ENCODE measurements around the gene PSENEN. TPM values are rescaled to one million over a fixed set of nuclear protein-coding genes. Genes with fewer than 3 reads are reported as not detected.

Gene PSENEN
- total and polyA plus RNA-seq, 5 donors from 2014 or later = 21.1 to 99.6 (median 68.9) TPM

GRCh38 chr19:35738887-35739229, 6.6 kb upstream of the PSENEN start:
- H3K36me3 Mint-ChIP-seq = peaks cover 23% of the 10 kb centered on the region

DNA sequence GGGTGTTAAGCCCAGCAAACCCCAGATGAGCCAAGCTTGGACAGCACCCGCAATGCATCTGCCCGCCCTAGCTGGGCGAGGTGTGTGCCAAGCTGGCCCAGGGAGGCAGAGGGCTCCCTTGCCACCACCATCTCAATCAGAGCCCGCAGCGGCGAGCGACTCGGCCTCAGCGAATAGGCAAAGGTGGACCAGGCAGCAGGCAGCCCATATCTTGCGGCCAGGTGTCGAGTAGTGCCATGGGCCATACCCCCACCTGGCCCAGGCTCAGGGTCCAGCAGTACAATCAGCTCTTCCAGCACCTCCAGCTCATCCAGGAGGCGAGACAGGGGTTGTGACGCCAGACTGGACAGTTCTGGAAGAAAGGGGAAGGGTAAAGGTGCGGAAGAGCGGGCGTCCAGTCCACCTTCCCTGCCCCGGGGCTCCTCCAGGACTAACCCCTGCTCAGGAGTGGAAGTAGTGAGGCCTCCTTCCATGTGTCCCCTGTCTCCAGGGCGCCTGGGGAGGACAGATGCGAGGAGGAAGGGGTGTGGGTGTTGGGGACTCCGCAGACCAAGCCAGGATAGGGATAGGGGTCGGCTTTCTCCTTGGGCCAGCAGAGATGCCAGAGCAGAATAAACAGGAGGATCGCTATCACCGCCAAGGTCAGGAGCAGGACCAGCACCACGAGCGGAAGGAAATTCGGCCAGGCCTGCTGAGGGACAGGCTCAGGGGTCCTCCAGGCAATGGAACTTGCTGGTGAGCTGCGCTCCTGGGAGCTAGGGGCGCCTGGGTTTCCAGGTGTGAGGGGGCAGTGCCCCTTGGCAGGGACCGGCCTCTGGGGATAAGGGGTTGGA, 6.0 kb upstream of the PSENEN start:
- H3K27me3 Mint-ChIP-seq = peaks cover 6% of the 10 kb centered on the region
- H3K9me3 ChIP-seq (ENCODE audit: control insufficient read depth in 2 of 2, low read length in 2 of 2) = no peaks in the 10 kb centered on the region
- peaks cover 36% of the 10 kb centered on the region for H3K36me3 ChIP-seq (ENCODE audit: control insufficient read depth, insufficient read depth, low read length)
- H3K27ac Mint-ChIP-seq = peak overlapping the region in 1 of 3 donors; percentile 15
- H3K4me1 Mint-ChIP-seq = peaks cover 0 to 71% (median 33%) of the 10 kb centered on the region in 4 donors
- peak overlapping the region; percentile 5 for H3K27ac ChIP-seq (ENCODE audit: insufficient read depth, low read length, poor library complexity, severe bottlenecking)
- ATAC-seq (ENCODE audit: low read depth in 2 of 2) (no peak), DNase-seq (no peak)
- peak overlapping the region; percentile 91 to 98 (median 96) for H3K4me3 Mint-ChIP-seq
- peaks cover 18% of the 10 kb centered on the region for H3K36me3 Mint-ChIP-seq
- H3K27me3 ChIP-seq (ENCODE audit: control insufficient read depth, insufficient read depth, low read length) = no peaks in the 10 kb centered on the region
- H3K4me3 ChIP-seq (ENCODE audit: low read depth, low read length) = peak overlapping the region; percentile 44
- H3K4me1 ChIP-seq (ENCODE audit: control insufficient read depth, insufficient read depth, low read length, poor library complexity, severe bottlenecking) = peaks cover 68% of the 10 kb centered on the region
- H3K9me3 Mint-ChIP-seq = no peaks in the 10 kb centered on the region

More at GRCh38 chr19:35738887-35739229, 6.6 kb upstream of the PSENEN start:
- Histone ChIP-seq H3K9me3 (ENCODE audit: control insufficient read depth in 2 of 2, low read length in 2 of 2) (no peaks in the 10 kb centered on the region), H3K27ac (ENCODE audit: insufficient read depth, low read length, poor library complexity, severe bottlenecking) (peak overlapping the region; percentile 5), H3K4me3 (ENCODE audit: low read depth, low read length) (no peak overlapping the region), H3K36me3 (ENCODE audit: control insufficient read depth, insufficient read depth, low read length) (peaks cover 43% of the 10 kb centered on the region), H3K27me3 (ENCODE audit: control insufficient read depth, insufficient read depth, low read length) (no peaks in the 10 kb centered on the region), H3K4me1 (ENCODE audit: control insufficient read depth, insufficient read depth, low read length, poor library complexity, severe bottlenecking) (peaks cover 62% of the 10 kb centered on the region)
- peak overlapping the region in 2 of 3 donors; percentile 62 to 87 for H3K27ac Mint-ChIP-seq
- ATAC-seq (ENCODE audit: low read depth in 2 of 2) (no peak), DNase-seq (no peak)
- peaks cover 6% of the 10 kb centered on the region for H3K27me3 Mint-ChIP-seq
- peaks cover 0 to 68% (median 31%) of the 10 kb centered on the region in 4 donors for H3K4me1 Mint-ChIP-seq
- peaks cover 0 to 2% (median 0%) of the 10 kb centered on the region in 7 donors for H3K9me3 Mint-ChIP-seq
- H3K4me3 Mint-ChIP-seq = peak overlapping the region; percentile 13 to 63 (median 52)

GRCh38 chr19:35740108-35740422, 5.4 kb upstream of the PSENEN start:
- H3K36me3 Mint-ChIP-seq = peaks cover 14% of the 10 kb centered on the region
- Histone ChIP-seq H3K27ac (ENCODE audit: insufficient read depth, low read length, poor library complexity, severe bottlenecking) (peak overlapping the region; percentile 100), H3K4me3 (ENCODE audit: low read depth, low read length) (peak overlapping the region; percentile 44), H3K36me3 (ENCODE audit: control insufficient read depth, insufficient read depth, low read length) (peaks cover 31% of the 10 kb centered on the region), H3K9me3 (ENCODE audit: control insufficient read depth in 2 of 2, low read length in 2 of 2) (no peaks in the 10 kb centered on the region), H3K4me1 (ENCODE audit: control insufficient read depth, insufficient read depth, low read length, poor library complexity, severe bottlenecking) (peaks cover 71% of the 10 kb centered on the region), H3K27me3 (ENCODE audit: control insufficient read depth, insufficient read depth, low read length) (no peaks in the 10 kb centered on the region)
- DNase-seq (no peak), ATAC-seq (ENCODE audit: low read depth in 2 of 2) (no peak)
- H3K4me3 Mint-ChIP-seq = peak overlapping the region; percentile 91 to 98 (median 96)
- peak overlapping the region in 2 of 3 donors; percentile 97 to 100 for H3K27ac Mint-ChIP-seq
- peaks cover 0 to 70% (median 32%) of the 10 kb centered on the region in 4 donors for H3K4me1 Mint-ChIP-seq
- H3K27me3 Mint-ChIP-seq = peaks cover 6% of the 10 kb centered on the region
- no peaks in the 10 kb centered on the region for H3K9me3 Mint-ChIP-seq

GRCh38 chr19:35740423-35741202, 4.8 kb upstream of the PSENEN start:
- peak overlapping the region; percentile 94 to 100 (median 97) for H3K27ac Mint-ChIP-seq
- peaks cover 0 to 70% (median 35%) of the 10 kb centered on the region in 4 donors for H3K4me1 Mint-ChIP-seq
- DNase-seq = peak; percentile 92 to 96 (median 95)
- peaks cover 72% of the 10 kb centered on the region for H3K4me1 ChIP-seq (ENCODE audit: control insufficient read depth, insufficient read depth, low read length, poor library complexity, severe bottlenecking)
- H3K9me3 ChIP-seq (ENCODE audit: control insufficient read depth in 2 of 2, low read length in 2 of 2) = no peaks in the 10 kb centered on the region
- H3K27ac ChIP-seq (ENCODE audit: insufficient read depth, low read length, poor library complexity, severe bottlenecking) = peak overlapping the region; percentile 100
- H3K9me3 Mint-ChIP-seq = no peaks in the 10 kb centered on the region
- peak overlapping the region; percentile 90 for H3K4me3 ChIP-seq (ENCODE audit: low read depth, low read length)
- H3K36me3 ChIP-seq (ENCODE audit: control insufficient read depth, insufficient read depth, low read length) = peaks cover 26% of the 10 kb centered on the region
- peaks cover 11% of the 10 kb centered on the region for H3K27me3 Mint-ChIP-seq
- peaks cover 10% of the 10 kb centered on the region for H3K36me3 Mint-ChIP-seq
- peak; percentile 63 to 68 for ATAC-seq (ENCODE audit: low read depth in 2 of 2)
- peak overlapping the region; percentile 91 to 98 (median 96) for H3K4me3 Mint-ChIP-seq
- H3K27me3 ChIP-seq (ENCODE audit: control insufficient read depth, insufficient read depth, low read length) = no peaks in the 10 kb centered on the region

- H3K4me3 Mint-ChIP-seq = peak overlapping the region; percentile 91 to 100 (median 96)
- peaks cover 0 to 72% (median 40%) of the 10 kb centered on the region in 4 donors for H3K4me1 Mint-ChIP-seq
- Histone ChIP-seq H3K27ac (ENCODE audit: insufficient read depth, low read length, poor library complexity, severe bottlenecking) (peak overlapping the region; percentile 100), H3K4me3 (ENCODE audit: low read depth, low read length) (peak overlapping the region; percentile 90), H3K4me1 (ENCODE audit: control insufficient read depth, insufficient read depth, low read length, poor library complexity, severe bottlenecking) (peaks cover 77% of the 10 kb centered on the region), H3K27me3 (ENCODE audit: control insufficient read depth, insufficient read depth, low read length) (no peaks in the 10 kb centered on the region), H3K36me3 (ENCODE audit: control insufficient read depth, insufficient read depth, low read length) (peaks cover 24% of the 10 kb centered on the region), H3K9me3 (ENCODE audit: control insufficient read depth in 2 of 2, low read length in 2 of 2) (no peaks in the 10 kb centered on the region)
- peaks cover 12% of the 10 kb centered on the region for H3K27me3 Mint-ChIP-seq
- H3K9me3 Mint-ChIP-seq = no peaks in the 10 kb centered on the region
- DNase-seq (no peak), ATAC-seq (ENCODE audit: low read depth in 2 of 2) (no peak)
- H3K27ac Mint-ChIP-seq = peak overlapping the region; percentile 94 to 100 (median 97)
- peaks cover 8% of the 10 kb centered on the region for H3K36me3 Mint-ChIP-seq
These were observed 4.3 kb upstream of the PSENEN start for GRCh38 chr19:35741203-35741515.

- Mint-ChIP-seq H3K4me1 (peaks cover 0 to 69% (median 38%) of the 10 kb centered on the region in 4 donors), H3K4me3 (peak within 1 kb of the TSS; percentile 91 to 100 (median 94)), H3K36me3 (peaks cover 8% of the 10 kb centered on the region), H3K27me3 (peaks cover 12% of the 10 kb centered on the region), H3K9me3 (no peaks in the 10 kb centered on the region), H3K27ac (peak within 1 kb of the TSS; percentile 99 to 100 (median 100))
- peaks cover 75% of the 10 kb centered on the region for H3K4me1 ChIP-seq (ENCODE audit: control insufficient read depth, insufficient read depth, low read length, poor library complexity, severe bottlenecking)
- H3K36me3 ChIP-seq (ENCODE audit: control insufficient read depth, insufficient read depth, low read length) = peaks cover 13% of the 10 kb centered on the region
- DNase-seq (peak; percentile 46 to 87 (median 72)), ATAC-seq (ENCODE audit: low read depth in 2 of 2) (no peak)
- H3K4me3 ChIP-seq (ENCODE audit: low read depth, low read length) = peak within 1 kb of the TSS; percentile 90
- peak within 1 kb of the TSS; percentile 100 for H3K27ac ChIP-seq (ENCODE audit: insufficient read depth, low read length, poor library complexity, severe bottlenecking)
- no peaks in the 10 kb centered on the region for H3K27me3 ChIP-seq (ENCODE audit: control insufficient read depth, insufficient read depth, low read length)
- H3K9me3 ChIP-seq (ENCODE audit: control insufficient read depth in 2 of 2, low read length in 2 of 2) = no peaks in the 10 kb centered on the region
These were observed 3.2 kb upstream of the PSENEN start, which contains the start of gene IGFLR1 for GRCh38 chr19:35742121-35742724. Gene IGFLR1, minus strand, starts transcription at chr19:35742452. Its CDS starts 1,272 bp downstream, at chr19:35741180.

- peaks cover 5 to 69% (median 41%) of the 10 kb centered on the region in 4 donors for H3K4me1 Mint-ChIP-seq
- DNase-seq = no peak
These were observed 1.6 kb upstream of the PSENEN start for GRCh38 chr19:35743640-35744429.

More at GRCh38 chr19:35743640-35744429, 1.6 kb upstream of the PSENEN start:
- no peak for ATAC-seq (ENCODE audit: low read depth in 2 of 2)
- Histone ChIP-seq H3K36me3 (ENCODE audit: control insufficient read depth, insufficient read depth, low read length) (peaks cover under 1% of the 10 kb centered on the region), H3K9me3 (ENCODE audit: control insufficient read depth in 2 of 2, low read length in 2 of 2) (no peaks in the 10 kb centered on the region), H3K27me3 (ENCODE audit: control insufficient read depth, insufficient read depth, low read length) (no peaks in the 10 kb centered on the region), H3K4me3 (ENCODE audit: low read depth, low read length) (peak overlapping the region; percentile 88), H3K27ac (ENCODE audit: insufficient read depth, low read length, poor library complexity, severe bottlenecking) (peak overlapping the region; percentile 100), H3K4me1 (ENCODE audit: control insufficient read depth, insufficient read depth, low read length, poor library complexity, severe bottlenecking) (peaks cover 74% of the 10 kb centered on the region)
- peak overlapping the region; percentile 90 to 98 (median 94) for H3K4me3 Mint-ChIP-seq
- H3K27ac Mint-ChIP-seq = peak overlapping the region; percentile 100
- no peaks in the 10 kb centered on the region for H3K9me3 Mint-ChIP-seq
- peaks cover 12% of the 10 kb centered on the region for H3K27me3 Mint-ChIP-seq
- peaks cover 9% of the 10 kb centered on the region for H3K36me3 Mint-ChIP-seq

Data from CD4-positive, CD25-positive, alpha-beta regulatory T cell (primary cell).